AML-193 (cell line): ENCODE results near the gene GH2.
A peak's percentile ranks its signal among the peaks of the same experiment; 100 is the strongest.

Experiments
- DNase-seq, 2 experiments: peaks; one replicate each; lab custom pipeline; 2025; lab: John Stamatoyannopoulos, UW

GH2 gene

GRCh38 chr17:63841350-63842172 is 40.2 kb downstream of the GH2 start:
- peak; percentile 29 to 39 for DNase-seq

DNA sequence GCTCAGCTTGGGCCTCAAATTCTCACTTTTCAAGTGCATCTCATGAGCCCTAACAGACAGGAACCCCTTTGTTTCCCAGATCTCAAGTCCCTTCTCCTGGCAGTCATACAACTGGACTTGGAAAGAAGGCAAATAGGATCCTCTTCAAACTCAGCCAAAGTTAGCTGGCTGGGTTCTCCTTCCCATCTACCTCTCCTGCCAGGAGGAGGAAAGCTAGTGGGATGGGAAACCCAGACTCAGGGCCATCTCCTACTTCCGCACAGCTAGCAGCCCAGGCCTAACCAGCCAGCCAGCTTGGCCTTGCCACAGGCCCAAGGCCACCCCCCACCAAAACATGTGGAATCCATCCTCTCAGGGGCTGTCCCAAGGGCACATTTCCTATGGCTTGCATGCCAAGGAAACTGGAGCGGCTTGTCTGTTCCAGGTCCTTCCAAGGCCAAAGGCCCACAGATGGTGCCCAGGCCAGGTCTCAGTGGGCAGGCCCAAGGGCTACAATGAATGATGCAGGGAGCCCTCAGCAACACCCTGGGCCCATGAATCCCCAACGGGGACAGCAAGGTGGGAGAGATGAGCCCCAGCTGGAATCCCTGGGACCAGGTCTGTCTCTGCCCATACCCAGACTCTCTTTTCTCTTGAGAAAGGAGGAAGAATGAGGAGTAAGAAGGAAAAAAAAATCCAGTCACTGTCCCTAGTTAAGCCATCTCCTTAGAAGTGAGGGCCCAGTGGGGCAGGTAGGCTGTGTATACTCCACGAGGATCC is 41.0 kb downstream of the GH2 start:
- DNase-seq, result no peak

DNA sequence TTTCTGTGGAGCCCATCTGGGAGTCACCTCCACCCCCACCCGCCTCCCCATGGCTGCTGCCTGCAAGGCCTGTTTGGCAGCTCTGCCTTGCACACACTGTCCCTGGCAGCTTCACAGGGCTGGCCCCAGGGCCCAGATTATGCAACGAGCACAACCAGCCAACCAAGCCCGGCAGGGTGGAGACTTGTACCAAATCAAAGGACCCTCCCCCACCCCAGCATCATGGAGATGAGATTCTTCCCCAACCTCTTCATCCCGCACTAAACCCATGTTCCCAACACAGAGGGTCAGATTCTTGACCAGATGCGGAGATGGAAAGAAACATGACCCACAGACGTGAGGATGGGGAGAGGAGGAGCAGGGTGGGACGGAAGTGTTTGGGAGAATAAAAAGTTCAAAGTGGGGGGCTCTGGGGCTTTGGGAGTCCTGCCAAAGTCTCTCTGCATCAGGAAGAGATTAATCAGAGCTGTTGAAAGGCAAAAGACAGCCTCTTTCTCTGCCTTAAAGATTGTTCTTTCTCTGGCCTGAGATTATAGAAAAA is 43.0 kb downstream of the GH2 start:
- peak; percentile 14 to 31 for DNase-seq

DNA sequence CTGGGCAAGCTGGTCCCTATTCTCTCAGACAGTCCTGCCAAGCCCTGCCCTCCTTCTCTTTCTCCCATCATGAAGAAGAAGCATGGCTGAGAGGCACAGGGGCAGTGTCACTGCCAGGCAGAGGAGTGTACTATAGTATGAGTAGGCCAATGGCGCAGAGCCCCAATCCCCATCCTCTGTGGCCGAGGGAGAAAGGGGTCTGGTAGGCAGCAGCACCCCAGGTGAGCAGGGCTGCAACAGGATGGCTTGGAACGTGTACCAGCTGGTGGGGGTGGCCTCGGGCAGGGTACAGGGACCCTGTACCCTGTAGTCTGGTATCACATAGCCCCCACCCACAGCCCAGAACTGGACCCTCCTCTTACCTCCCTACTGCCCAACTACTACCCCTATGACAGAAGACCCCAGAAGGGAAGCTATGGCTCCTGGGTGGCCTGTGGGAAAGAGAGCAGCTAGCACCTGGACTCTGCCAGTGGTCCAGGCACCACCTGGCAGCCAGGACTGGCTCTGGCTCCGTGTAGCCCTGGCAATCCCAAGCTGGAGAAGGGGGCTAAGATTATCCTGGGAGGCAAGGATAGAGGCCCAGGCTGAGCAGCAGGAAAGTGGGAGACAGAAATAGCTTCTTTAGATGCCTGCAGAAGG is 43.7 kb downstream of the GH2 start:
- DNase-seq, result no peak

DNA sequence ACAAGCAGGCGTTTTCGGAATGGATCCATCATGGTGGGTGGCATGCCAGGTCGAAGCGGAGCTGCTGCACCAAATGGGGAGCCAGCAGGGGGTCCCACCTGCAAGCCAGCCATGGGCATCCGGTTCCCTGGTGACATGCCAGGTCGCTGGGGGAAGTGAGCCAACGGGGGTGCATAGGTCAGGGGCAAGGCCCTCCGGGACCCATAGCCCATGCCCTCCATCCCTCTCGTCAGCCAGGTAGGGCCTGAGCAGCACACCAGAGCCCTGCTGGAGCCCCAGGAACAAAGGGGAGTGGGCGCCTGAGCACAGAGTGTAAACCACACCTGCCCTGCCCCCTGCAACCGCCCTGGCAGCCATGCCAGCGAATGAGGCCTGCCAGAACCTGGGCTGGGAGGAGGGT is 44.3 kb downstream of the GH2 start:
- DNase-seq, result no peak

GRCh38 chr17:63836811-63837210 is 44.9 kb downstream of the GH2 start:
- no peak for DNase-seq

DNA sequence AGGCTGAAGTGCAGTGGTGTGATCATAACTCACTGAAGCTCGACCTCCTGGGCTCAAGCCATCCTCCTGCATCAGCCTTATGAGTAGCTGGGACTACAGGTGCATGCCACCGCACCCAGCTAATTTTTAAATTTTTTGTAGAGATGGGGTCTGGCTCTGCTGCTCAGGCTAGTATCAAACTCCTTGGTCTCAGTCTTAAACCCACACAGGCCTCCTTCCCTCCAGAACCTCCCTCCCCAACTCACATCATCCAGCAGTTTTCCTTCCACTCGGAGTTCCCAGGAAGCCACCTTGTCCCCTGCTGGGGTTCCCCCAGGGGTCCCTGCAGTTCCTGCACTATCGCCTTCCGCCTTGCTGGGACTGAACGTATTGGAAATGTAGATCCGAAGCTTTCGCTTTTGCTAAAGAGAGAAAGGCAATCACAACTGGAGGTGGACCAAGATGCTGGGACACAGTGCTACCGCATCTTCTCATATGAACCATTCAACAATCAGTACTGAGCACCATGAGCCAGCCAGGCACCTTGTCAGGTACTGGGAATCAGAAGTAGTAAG is 46.5 kb downstream of the GH2 start:
- no peak for DNase-seq

GRCh38 chr17:63834431-63835166 is 47.1 kb downstream of the GH2 start:
- DNase-seq, result peak; percentile 81 to 88

DNA sequence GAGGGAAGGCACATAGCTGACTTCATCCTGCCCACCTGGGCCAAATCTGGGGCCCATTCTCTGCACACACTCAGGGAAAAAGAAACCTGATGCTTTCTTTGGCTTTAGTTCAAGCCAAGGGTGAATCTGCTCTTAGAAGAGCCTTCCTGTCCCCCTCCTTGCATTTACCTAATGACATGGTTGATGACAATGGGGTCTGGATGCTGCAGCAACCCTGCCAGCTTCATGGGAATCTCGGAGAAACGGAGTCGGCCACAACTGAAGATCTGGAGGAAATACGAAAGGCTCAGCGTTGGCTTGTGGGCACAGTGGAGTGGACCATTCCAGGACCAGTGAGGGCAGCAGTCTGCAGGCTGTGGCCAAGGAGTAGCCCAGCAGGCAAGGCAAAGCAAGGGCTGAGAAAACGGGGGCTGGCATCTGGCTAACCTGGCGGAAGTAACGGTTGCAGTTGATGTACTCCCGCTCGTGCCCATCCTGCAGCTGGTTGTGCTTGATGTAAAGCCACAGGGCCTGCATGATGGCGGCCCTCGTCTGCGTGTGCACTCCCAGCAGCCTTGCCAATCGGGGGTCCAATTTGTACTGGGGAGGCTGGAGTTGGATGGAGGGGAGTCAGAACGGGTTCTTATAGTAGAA is 47.9 kb downstream of the GH2 start:
- DNase-seq, result no peak

- no peak for DNase-seq
Observed at GRCh38 chr17:63833026-63833740, 48.6 kb downstream of the GH2 start.

- DNase-seq, result peak in 1 of 2 experiments; percentile 18
Observed at GRCh38 chr17:63832455-63832854, 49.3 kb downstream of the GH2 start.

DNA sequence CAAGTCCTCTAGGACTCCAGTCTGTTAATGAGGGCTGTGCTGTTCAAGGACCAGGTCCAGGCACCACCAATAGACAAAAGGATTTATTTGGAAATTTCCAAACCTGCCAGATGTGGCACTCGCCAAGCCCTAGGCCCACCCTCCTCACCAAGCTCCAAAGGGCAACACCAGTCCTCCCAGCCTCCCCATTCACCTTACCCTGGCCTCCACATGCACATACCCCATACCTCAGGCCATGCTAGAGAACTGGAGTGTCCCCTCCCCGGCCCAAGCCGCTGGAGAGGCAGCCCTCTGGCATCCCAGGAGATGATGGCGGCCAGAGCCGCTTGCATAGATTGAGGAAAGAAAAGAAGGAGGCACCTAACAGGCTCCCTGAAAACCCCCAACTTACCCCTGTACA is 49.7 kb downstream of the GH2 start:
- DNase-seq, result no peak

DNA sequence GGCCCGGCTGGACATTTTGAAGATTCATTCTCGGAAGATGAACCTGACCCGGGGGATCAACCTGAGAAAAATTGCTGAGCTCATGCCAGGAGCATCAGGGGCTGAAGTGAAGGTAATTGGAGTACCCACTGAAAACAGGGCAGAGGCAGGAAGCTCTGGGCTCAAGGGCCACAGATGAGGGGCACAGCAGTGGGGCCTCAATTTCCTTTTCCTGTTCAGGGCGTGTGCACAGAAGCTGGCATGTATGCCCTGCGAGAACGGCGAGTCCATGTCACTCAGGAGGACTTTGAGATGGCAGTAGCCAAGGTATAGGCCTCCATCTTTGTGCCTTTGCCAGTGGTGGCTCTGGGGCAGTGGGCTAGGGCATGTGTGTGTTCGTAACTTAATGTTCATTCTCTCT is 50.2 kb downstream of the GH2 start:
- no peak for DNase-seq

DNA sequence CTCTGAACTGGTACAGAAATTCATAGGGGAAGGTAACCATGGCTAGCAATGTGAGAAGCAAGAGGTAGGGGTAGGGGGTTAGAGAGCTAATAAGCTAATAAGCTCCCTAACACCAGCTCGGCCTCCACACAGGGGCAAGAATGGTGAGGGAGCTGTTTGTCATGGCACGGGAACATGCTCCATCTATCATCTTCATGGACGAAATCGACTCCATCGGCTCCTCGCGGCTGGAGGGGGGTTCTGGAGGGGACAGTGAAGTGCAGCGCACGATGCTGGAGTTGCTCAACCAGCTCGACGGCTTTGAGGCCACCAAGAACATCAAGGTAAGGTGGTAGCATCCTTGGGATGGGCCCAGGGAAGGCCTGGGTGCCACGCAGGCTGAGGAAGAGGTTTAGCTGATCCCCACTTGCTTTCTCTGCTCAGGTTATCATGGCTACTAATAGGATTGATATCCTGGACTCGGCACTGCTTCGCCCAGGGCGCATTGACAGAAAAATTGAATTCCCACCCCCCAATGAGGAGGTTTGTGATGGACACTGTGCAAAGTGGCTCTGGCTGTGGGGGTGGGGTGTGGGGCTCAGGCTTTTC is 50.7 kb downstream of the GH2 start:
- DNase-seq, result no peak

DNA sequence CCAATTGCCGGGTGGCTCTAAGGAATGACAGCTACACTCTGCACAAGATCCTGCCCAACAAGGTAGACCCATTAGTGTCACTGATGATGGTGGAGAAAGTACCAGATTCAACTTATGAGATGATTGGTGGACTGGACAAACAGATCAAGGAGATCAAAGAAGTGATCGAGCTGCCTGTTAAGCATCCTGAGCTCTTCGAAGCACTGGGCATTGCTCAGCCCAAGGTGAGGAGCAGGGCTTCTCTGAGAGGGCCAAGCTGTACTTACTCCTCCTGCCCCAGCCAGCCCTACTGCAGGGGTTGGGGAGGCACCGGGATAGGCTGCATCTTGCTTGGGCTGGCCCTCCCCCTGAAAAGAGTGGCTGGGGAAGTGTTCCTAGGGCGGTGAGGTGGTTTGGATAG is 51.5 kb downstream of the GH2 start:
- no peak for DNase-seq
